ENCODE results near the gene CA10.

CA10 gene

DNA sequence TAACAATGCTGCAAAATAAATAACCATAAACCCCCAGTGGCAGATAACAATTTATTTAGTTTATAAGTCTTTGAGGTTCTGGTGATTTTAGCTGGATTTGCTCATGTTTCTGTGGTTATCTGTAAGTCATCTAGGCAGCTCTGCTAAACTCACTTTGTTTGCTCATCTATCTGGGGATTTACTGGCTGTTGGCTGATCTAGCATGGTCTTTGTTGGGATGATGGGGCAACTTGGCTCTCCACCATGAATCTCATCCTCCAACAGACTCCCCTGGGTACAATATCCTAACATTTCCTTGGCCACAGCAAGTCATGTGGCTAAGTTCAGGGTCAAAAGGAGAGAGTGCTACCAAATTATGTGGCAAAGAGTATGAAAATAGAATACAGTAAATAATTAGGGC is 359.3 kb downstream of the CA10 start:
- TF ChIP-seq, protein P1, sequence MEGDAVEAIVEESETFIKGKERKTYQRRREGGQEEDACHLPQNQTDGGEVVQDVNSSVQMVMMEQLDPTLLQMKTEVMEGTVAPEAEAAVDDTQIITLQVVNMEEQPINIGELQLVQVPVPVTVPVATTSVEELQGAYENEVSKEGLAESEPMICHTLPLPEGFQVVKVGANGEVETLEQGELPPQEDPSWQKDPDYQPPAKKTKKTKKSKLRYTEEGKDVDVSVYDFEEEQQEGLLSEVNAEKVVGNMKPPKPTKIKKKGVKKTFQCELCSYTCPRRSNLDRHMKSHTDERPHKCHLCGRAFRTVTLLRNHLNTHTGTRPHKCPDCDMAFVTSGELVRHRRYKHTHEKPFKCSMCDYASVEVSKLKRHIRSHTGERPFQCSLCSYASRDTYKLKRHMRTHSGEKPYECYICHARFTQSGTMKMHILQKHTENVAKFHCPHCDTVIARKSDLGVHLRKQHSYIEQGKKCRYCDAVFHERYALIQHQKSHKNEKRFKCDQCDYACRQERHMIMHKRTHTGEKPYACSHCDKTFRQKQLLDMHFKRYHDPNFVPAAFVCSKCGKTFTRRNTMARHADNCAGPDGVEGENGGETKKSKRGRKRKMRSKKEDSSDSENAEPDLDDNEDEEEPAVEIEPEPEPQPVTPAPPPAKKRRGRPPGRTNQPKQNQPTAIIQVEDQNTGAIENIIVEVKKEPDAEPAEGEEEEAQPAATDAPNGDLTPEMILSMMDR (IDR thresholded peaks at IDR 0.05; ENCODE audit: insufficient read depth, low read length) = no peak
- TF ChIP-seq SPI1 (IDR thresholded peaks at IDR 0.05; ENCODE audit: borderline replicate concordance, low read depth) = no peak
- no peak for TF ChIP-seq POLR2AphosphoS5 (IDR thresholded peaks at IDR 0.05; ENCODE audit: low read depth)
- TF ChIP-seq, protein P2, sequence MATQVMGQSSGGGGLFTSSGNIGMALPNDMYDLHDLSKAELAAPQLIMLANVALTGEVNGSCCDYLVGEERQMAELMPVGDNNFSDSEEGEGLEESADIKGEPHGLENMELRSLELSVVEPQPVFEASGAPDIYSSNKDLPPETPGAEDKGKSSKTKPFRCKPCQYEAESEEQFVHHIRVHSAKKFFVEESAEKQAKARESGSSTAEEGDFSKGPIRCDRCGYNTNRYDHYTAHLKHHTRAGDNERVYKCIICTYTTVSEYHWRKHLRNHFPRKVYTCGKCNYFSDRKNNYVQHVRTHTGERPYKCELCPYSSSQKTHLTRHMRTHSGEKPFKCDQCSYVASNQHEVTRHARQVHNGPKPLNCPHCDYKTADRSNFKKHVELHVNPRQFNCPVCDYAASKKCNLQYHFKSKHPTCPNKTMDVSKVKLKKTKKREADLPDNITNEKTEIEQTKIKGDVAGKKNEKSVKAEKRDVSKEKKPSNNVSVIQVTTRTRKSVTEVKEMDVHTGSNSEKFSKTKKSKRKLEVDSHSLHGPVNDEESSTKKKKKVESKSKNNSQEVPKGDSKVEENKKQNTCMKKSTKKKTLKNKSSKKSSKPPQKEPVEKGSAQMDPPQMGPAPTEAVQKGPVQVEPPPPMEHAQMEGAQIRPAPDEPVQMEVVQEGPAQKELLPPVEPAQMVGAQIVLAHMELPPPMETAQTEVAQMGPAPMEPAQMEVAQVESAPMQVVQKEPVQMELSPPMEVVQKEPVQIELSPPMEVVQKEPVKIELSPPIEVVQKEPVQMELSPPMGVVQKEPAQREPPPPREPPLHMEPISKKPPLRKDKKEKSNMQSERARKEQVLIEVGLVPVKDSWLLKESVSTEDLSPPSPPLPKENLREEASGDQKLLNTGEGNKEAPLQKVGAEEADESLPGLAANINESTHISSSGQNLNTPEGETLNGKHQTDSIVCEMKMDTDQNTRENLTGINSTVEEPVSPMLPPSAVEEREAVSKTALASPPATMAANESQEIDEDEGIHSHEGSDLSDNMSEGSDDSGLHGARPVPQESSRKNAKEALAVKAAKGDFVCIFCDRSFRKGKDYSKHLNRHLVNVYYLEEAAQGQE (IDR thresholded peaks at IDR 0.05; ENCODE audit: insufficient replicate concordance, low read depth) = no peak
- no peak for TF ChIP-seq GABPA (IDR thresholded peaks at IDR 0.05; ENCODE audit: low read depth)
- H3K27me3 ChIP-seq (ENCODE audit: insufficient read depth, poor library complexity, severe bottlenecking) = peaks cover 3% of the 10 kb centered on the region
- H3K27ac ChIP-seq (replicated peaks) = no peak overlapping the region
- H3K4me3 ChIP-seq (replicated peaks; ENCODE audit: insufficient read depth, low read length) = no peak overlapping the region
- DNase-seq (ENCODE audit: low read depth in 1 of 2, low spot score in 1 of 2) = no peak

DNA sequence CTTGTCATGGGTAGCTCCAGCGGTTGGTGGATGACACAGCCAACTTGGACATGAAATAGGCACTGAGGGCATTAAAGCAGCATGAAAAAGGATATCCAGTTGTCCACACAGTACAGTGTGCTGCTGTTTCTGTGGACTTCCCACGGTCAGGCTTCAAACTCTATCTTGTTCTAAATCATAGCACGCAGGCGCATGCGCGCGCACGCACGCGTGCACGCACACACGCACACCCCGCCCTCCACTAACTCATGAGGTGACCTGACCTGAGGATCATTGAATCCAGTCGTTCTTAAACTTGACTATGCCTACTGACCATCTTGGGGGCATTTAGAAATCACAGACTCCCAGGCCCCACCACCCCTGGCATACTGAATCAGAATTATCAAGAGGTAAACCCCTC is 361.4 kb downstream of the CA10 start:
- TF ChIP-seq SPI1 (IDR thresholded peaks at IDR 0.05; ENCODE audit: borderline replicate concordance, low read depth) = no peak
- TF ChIP-seq GABPA (IDR thresholded peaks at IDR 0.05; ENCODE audit: low read depth) = no peak
- no peak for TF ChIP-seq POLR2AphosphoS5 (IDR thresholded peaks at IDR 0.05; ENCODE audit: low read depth)
- TF ChIP-seq, protein P1 (IDR thresholded peaks at IDR 0.05; ENCODE audit: insufficient read depth, low read length) = no peak
- TF ChIP-seq, protein P2 (IDR thresholded peaks at IDR 0.05; ENCODE audit: insufficient replicate concordance, low read depth) = no peak
- no peak overlapping the region for H3K4me3 ChIP-seq (replicated peaks; ENCODE audit: insufficient read depth, low read length)
- H3K27ac ChIP-seq (replicated peaks) = no peak overlapping the region
- H3K27me3 ChIP-seq (ENCODE audit: insufficient read depth, poor library complexity, severe bottlenecking) = peaks cover 3% of the 10 kb centered on the region
- no peak for DNase-seq (ENCODE audit: low read depth in 1 of 2, low spot score in 1 of 2)

DNA sequence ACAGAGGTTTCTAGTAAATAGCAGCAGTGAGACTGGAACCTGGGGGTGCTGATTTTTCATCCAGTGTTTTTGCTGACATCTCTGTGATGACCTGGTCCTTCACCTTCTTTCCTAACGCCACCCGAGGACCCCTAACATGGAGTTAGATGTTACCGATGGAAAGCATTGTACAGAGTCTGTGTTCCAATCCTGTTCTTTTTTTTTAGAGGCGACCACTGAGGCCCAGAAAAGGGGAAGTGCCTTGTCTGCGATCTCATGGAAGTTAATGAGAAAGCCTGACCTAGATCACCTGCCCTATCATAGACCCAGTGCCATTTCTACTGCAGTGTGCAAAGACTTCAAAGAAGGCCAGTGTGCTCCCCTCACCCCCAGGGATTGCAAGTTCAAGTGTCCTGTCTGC is 362.5 kb downstream of the CA10 start:
- no peak for DNase-seq (ENCODE audit: low read depth in 1 of 2, low spot score in 1 of 2)
- Histone ChIP-seq H3K4me3 (replicated peaks; ENCODE audit: insufficient read depth, low read length) (no peak overlapping the region), H3K27ac (replicated peaks) (no peak overlapping the region), H3K27me3 (ENCODE audit: insufficient read depth, poor library complexity, severe bottlenecking) (peaks cover 3% of the 10 kb centered on the region)
- TF ChIP-seq, protein P2 (IDR thresholded peaks at IDR 0.05; ENCODE audit: insufficient replicate concordance, low read depth) = no peak
- TF ChIP-seq POLR2AphosphoS5 (IDR thresholded peaks at IDR 0.05; ENCODE audit: low read depth) (no peak), GABPA (IDR thresholded peaks at IDR 0.05; ENCODE audit: low read depth) (no peak), SPI1 (IDR thresholded peaks at IDR 0.05; ENCODE audit: borderline replicate concordance, low read depth) (peak; percentile 55; the same call in 1 of the 2 replicates)

Data from HL-60 (cell line).